Panc1 (cell line): Measurements from ENCODE around the gene CAP1. TPM values are rescaled to one million over a fixed set of nuclear protein-coding genes. Genes with fewer than 3 reads are reported as not detected.

Source experiments
- ATAC-seq: fragments of 200-7000 bp; cut with Tn5 transposase; 2 replicates; pipeline ENCODE4 v1.9.1; 2020; ENCODE audit warnings: mild to moderate bottlenecking, moderate library complexity
- BruUV-seq: library from RNA; stranded (reverse); fragments of 400-500 nt; replicated peaks from 2 replicates; lab custom pipeline; 2021; lab: Mats Ljungman, UMichigan
- CTCF ChIA-PET: fragments of 300-600 bp; sonication (Branson Sonifier 250); formaldehyde crosslinking; loops from one replicate; lab custom pipeline; 2022; ENCODE audit warnings: antibody characterized with exemption; lab: Charles Lee
- POLR2A ChIA-PET: fragments of 300-600 bp; sonication (Branson Sonifier 250); formaldehyde crosslinking; loops from one replicate; lab custom pipeline; 2022; ENCODE audit warnings: antibody characterized with exemption; lab: Charles Lee
- DNase-seq: peaks from one replicate; pipeline ENCODE4 v3.0.0-alpha.2; 2010; ENCODE audit warnings: low read depth, low spot score
- H3K27ac ChIP-seq: 2 replicates; pipeline ENCODE4 v1.5.1; 2011; ENCODE audit warnings: mild to moderate bottlenecking, low read length, inconsistent platforms
- H3K27me3 ChIP-seq: fragments of 200-500 bp; sonication (Bioruptor generic); 2 replicates; pipeline ENCODE4 v1.6.0; 2014; ENCODE audit warnings: low read length, inconsistent platforms; ENCODE audit not compliant: control insufficient read depth, insufficient read depth
- H3K36me3 ChIP-seq: fragments of 200-500 bp; sonication (Bioruptor generic); 2 replicates; pipeline ENCODE4 v1.5.1; 2014; ENCODE audit warnings: inconsistent platforms, mild to moderate bottlenecking, low read length, moderate library complexity; ENCODE audit not compliant: control insufficient read depth, insufficient read depth
- H3K4me1 ChIP-seq: 2 replicates; pipeline ENCODE4 v1.5.1; 2011; ENCODE audit warnings: inconsistent platforms, mild to moderate bottlenecking, low read length, moderate library complexity; ENCODE audit not compliant: control insufficient read depth, insufficient read depth
- H3K4me3 ChIP-seq, 2 experiments: 2 replicates each; pipeline ENCODE4 v1.5.1; 2011 to 2012; ENCODE audit warnings: low read depth in 2 of 2, low read length in 2 of 2, mild to moderate bottlenecking in 2 of 2, inconsistent platforms in 1 of 2, moderate library complexity in 1 of 2
- H3K9me3 ChIP-seq: fragments of 200-500 bp; sonication (Bioruptor generic); 2 replicates; pipeline ENCODE4 v1.5.1; 2014; ENCODE audit warnings: low read depth, mild to moderate bottlenecking, inconsistent platforms, low read length, moderate library complexity; ENCODE audit not compliant: control insufficient read depth, insufficient read depth
- POLR2AphosphoS5 ChIP-seq: IDR thresholded peaks from 2 replicates; pipeline ENCODE4 v1.6.1; 2012; ENCODE audit warnings: mild to moderate bottlenecking, low read depth, low read length, moderate library complexity
- SIN3A ChIP-seq: IDR thresholded peaks from 2 replicates; pipeline ENCODE4 v1.6.1; 2012; ENCODE audit warnings: low read depth, mild to moderate bottlenecking, low read length, moderate library complexity, borderline replicate concordance; ENCODE audit not compliant: insufficient read depth
- TCF7L2 ChIP-seq: IDR thresholded peaks from 2 replicates; pipeline ENCODE4 v1.6.1; 2011; ENCODE audit warnings: mild to moderate bottlenecking, low read depth, low read length, inconsistent platforms
- in situ Hi-C: cut with HindIII; loops from 2 replicates; pipeline ENCODE4 v1.10.0; 2016; ENCODE audit warnings: low sequenced_read_pairs, low pct_unique_long_range_greater_than_20kb
- intact Hi-C: fragments of 100-400 bp; cut with micrococcal nuclease; formaldehyde crosslinking; loops from one replicate; pipeline ENCODE4 v1.10.0; 2022; ENCODE audit not compliant: unreplicated experiment
- total RNA-seq: library from RNA; stranded (reverse); gene quantifications from one replicate; pipeline ENCODE4 v1.2.1, GENCODE V29; 2021; ENCODE audit not compliant: unreplicated experiment
- TF ChIP-seq, protein P1 (sequence below), 2 experiments: IDR thresholded peaks; 2 replicates each; pipeline ENCODE4 v1.6.1; 2011 to 2012; ENCODE audit warnings: low read depth in 2 of 2, control low read depth in 1 of 2, low read length in 1 of 2, mild to moderate bottlenecking in 1 of 2, moderate library complexity in 1 of 2; ENCODE audit not compliant: insufficient read depth in 1 of 2
- TF ChIP-seq, protein P2 (sequence below): fragments of 450-650 bp; IDR thresholded peaks from 2 replicates; pipeline ENCODE4 v1.5.1; 2017; ENCODE audit warnings: mild to moderate bottlenecking

CAP1 gene
- total RNA-seq, 1 experiment from 2014 or later = 463 TPM

DNA sequence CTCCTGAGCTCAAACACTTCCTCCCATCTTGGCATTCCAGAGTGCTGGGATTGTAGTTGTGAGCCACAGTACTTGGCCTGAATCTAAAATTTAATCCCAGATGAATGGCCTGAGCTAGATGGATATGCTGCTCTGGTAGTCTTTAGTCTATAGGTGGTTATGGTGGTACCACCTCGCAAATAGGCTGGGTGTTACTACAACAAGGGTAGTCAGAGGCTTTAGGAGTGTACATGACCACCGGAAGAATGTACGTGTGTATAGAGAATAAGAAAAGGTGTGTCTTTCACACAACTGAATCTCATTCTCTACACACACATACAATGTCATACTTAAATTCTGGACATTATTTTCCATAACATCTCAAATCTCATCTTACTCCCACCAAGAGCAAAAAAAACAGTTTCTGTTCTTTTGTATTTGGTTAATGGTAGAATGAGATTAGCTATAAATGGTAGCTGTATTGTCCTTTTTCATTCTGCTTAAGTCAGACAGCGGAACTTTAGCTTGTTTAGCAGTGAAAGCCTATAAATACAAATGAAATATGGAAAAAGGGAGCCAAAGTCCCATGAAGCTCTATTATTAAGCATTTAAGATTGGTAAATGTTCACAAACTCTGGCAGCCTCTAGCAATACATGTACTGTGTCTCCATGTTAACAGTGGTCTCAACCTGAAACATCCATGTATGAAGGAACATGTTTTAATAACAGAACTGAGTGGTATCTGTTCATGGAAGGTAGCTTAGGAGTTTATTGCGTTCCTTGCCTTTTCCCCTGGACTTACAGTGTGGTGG lies 16.2 kb downstream of the CAP1 start:
- intact Hi-C loops = no loop called here
- Histone ChIP-seq H3K9me3 (no peaks in the 10 kb centered on the region), H3K36me3 (peaks cover 31% of the 10 kb centered on the region), H3K27me3 (no peaks in the 10 kb centered on the region), H3K4me3 (no peak overlapping the region), H3K27ac (no peak overlapping the region), H3K4me1 (no peaks in the 10 kb centered on the region)
- POLR2A ChIA-PET = no interaction called here
- in situ Hi-C loops = no loop called here
- TF ChIP-seq, protein P1, sequence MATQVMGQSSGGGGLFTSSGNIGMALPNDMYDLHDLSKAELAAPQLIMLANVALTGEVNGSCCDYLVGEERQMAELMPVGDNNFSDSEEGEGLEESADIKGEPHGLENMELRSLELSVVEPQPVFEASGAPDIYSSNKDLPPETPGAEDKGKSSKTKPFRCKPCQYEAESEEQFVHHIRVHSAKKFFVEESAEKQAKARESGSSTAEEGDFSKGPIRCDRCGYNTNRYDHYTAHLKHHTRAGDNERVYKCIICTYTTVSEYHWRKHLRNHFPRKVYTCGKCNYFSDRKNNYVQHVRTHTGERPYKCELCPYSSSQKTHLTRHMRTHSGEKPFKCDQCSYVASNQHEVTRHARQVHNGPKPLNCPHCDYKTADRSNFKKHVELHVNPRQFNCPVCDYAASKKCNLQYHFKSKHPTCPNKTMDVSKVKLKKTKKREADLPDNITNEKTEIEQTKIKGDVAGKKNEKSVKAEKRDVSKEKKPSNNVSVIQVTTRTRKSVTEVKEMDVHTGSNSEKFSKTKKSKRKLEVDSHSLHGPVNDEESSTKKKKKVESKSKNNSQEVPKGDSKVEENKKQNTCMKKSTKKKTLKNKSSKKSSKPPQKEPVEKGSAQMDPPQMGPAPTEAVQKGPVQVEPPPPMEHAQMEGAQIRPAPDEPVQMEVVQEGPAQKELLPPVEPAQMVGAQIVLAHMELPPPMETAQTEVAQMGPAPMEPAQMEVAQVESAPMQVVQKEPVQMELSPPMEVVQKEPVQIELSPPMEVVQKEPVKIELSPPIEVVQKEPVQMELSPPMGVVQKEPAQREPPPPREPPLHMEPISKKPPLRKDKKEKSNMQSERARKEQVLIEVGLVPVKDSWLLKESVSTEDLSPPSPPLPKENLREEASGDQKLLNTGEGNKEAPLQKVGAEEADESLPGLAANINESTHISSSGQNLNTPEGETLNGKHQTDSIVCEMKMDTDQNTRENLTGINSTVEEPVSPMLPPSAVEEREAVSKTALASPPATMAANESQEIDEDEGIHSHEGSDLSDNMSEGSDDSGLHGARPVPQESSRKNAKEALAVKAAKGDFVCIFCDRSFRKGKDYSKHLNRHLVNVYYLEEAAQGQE (IDR thresholded peaks at IDR 0.05; ENCODE audit: insufficient read depth in 1 of 2, low read depth in 2 of 2, low read length in 1 of 2) = no peak
- TF ChIP-seq, protein P2, sequence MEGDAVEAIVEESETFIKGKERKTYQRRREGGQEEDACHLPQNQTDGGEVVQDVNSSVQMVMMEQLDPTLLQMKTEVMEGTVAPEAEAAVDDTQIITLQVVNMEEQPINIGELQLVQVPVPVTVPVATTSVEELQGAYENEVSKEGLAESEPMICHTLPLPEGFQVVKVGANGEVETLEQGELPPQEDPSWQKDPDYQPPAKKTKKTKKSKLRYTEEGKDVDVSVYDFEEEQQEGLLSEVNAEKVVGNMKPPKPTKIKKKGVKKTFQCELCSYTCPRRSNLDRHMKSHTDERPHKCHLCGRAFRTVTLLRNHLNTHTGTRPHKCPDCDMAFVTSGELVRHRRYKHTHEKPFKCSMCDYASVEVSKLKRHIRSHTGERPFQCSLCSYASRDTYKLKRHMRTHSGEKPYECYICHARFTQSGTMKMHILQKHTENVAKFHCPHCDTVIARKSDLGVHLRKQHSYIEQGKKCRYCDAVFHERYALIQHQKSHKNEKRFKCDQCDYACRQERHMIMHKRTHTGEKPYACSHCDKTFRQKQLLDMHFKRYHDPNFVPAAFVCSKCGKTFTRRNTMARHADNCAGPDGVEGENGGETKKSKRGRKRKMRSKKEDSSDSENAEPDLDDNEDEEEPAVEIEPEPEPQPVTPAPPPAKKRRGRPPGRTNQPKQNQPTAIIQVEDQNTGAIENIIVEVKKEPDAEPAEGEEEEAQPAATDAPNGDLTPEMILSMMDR = no peak
- TF ChIP-seq TCF7L2 (no peak), SIN3A (no peak), POLR2AphosphoS5 (no peak)
- DNase-seq (no peak), ATAC-seq (no peak)
- CTCF ChIA-PET = no interaction called here
- BruUV-seq = no TSS peak

DNA sequence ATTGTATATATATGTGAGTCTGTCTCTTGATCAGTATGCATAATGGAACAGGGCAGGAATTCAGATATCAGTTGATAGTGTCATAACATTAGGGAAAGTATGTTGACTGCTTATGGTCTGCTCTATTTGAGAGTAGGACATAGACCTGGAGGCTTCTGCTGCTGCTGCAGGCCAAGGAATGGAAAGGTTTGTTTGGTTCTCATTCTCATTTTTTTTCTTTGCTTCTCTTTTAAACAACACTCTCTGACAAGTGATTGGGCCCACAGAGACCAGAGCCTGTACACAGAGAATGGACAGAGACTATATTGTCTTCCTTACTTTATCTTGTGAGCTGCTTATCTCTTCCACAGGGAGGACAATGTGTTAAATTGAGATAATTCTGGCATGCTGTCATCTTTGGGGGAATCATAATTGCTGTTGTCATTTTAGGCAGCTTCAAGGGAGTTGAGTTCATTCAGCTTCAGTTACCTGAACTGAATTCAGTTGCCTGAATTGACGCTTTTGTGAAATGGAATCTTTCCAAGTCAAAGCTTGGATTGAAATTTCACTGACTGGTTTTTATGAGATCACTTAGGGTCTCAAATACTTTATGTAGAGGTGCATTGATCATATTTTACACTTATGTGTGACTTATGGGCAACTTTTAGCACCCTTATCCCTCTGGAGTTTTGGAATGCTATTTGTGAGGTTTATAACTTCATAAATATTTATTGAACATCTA lies 16.9 kb downstream of the CAP1 start:
- ChIA-PET CTCF (no interaction called here), POLR2A (no interaction called here)
- H3K4me3 ChIP-seq = no peak overlapping the region
- no peaks in the 10 kb centered on the region for H3K4me1 ChIP-seq
- DNase-seq (no peak), ATAC-seq (no peak)
- TF ChIP-seq TCF7L2 = no peak
- TF ChIP-seq, protein P1 (IDR thresholded peaks at IDR 0.05; ENCODE audit: insufficient read depth in 1 of 2, low read depth in 2 of 2, low read length in 1 of 2) = no peak
- no peak for TF ChIP-seq POLR2AphosphoS5
- TF ChIP-seq SIN3A = no peak
- TF ChIP-seq, protein P2 = no peak
- intact Hi-C loops (no loop called here), in situ Hi-C loops (no loop called here)
- H3K36me3 ChIP-seq = peaks cover 36% of the 10 kb centered on the region
- no peak overlapping the region for H3K27ac ChIP-seq
- no peaks in the 10 kb centered on the region for H3K27me3 ChIP-seq
- no peaks in the 10 kb centered on the region for H3K9me3 ChIP-seq
- BruUV-seq = no TSS peak
